ENCODE data around the gene PLCD1.

GRCh38 chr3:37982331-37982730 lies 47.1 kb downstream of the PLCD1 start:
- TF ChIP-seq EZH2 (IDR thresholded peaks at IDR 0.05; ENCODE audit: insufficient read depth, poor library complexity, severe bottlenecking) (no peak), EZH2phosphoT487 (IDR thresholded peaks at IDR 0.05; ENCODE audit: insufficient read depth, low read depth) (no peak)

Data from GM23248 (cell line).